Prostate gland (tissue), 2 donors: Measurements from ENCODE around the gene TMEM94. TPM values are rescaled to one million over a fixed set of nuclear protein-coding genes. Genes with fewer than 3 reads are reported as not detected.

Source experiments
- DNase-seq: peaks from one replicate; pipeline ENCODE4 v3.0.0-alpha.2; 2019; ENCODE audit warnings: low spot score
- H3K27ac ChIP-seq, 2 donors: fragments of 200-600 bp; sonication (generic); 2 replicates each; pipeline ENCODE4 v1.5.1; 2017 to 2019
- H3K27me3 ChIP-seq: fragments of 200-600 bp; sonication (generic); replicated peaks from 2 replicates; pipeline ENCODE4 v1.5.1; 2019; ENCODE audit not compliant: insufficient read depth
- H3K36me3 ChIP-seq, 2 donors: fragments of 200-600 bp; sonication (generic); 1 replicate in 1 of 2; 2 replicates in 1 of 2; pipeline versions ENCODE4 v1.5.1 to v1.8.1; 2017 to 2019
- H3K4me1 ChIP-seq: fragments of 200-600 bp; sonication (generic); replicated peaks from 2 replicates; pipeline ENCODE4 v1.5.1; 2019
- H3K4me3 ChIP-seq, 2 donors: fragments of 200-600 bp; sonication (generic); 2 replicates each; pipeline ENCODE4 v1.5.1; 2017 to 2019
- H3K9me3 ChIP-seq: fragments of 200-600 bp; sonication (generic); 2 replicates; pipeline ENCODE4 v1.5.1; 2017
- CTCF ChIP-seq, 4 experiments: fragments of 200-600 bp in 2 of 4; fragments of 450-650 bp in 2 of 4; sonication (generic) in 2 of 4; IDR thresholded peaks; 1 replicate in 3 of 4; 2 replicates in 1 of 4; pipeline ENCODE4 v1.5.1; 2016 to 2019; ENCODE audit warnings: antibody characterized with exemption in 4 of 4, mild to moderate bottlenecking in 2 of 4, moderate library complexity in 2 of 4
- POLR2A ChIP-seq: fragments of 450-650 bp; IDR thresholded peaks from one replicate; pipeline ENCODE4 v1.6.1; 2016; ENCODE audit warnings: antibody characterized with exemption, mild to moderate bottlenecking
- POLR2AphosphoS5 ChIP-seq: sonication (generic); formaldehyde crosslinking; IDR thresholded peaks from one replicate; pipeline ENCODE4 v1.6.1; 2017; ENCODE audit warnings: antibody characterized with exemption
- WGBS: methylation state at CpG from one replicate; pipeline ENCODE4 v1.1.5; 2018; 5-methylcytosine and 5-hydroxymethylcytosine counted together
- intact Hi-C: fragments of 100-400 bp; cut with DNase I; formaldehyde crosslinking; loops from one replicate; pipeline ENCODE4 v1.14.2; 2022
- total RNA-seq, 2 donors: library from RNA; depleted of rRNA; stranded (reverse); fragments of >200 nt; gene quantifications; one replicate each; pipeline ENCODE4 v1.1.0, GENCODE V29; 2016

TMEM94 gene
- total RNA-seq, 2 donors from 2014 or later, result 63.5 to 128 TPM

- TF ChIP-seq POLR2AphosphoS5 (no peak), CTCF (IDR thresholded peaks at IDR 0.05) (no peak), POLR2A (no peak)
- WGBS, result 49% methylated on average over 7 of the region's 16 CpGs
- Histone ChIP-seq H3K4me3 (no peak overlapping the region), H3K27me3 (no peaks in the 10 kb centered on the region), H3K36me3 (peaks cover 5 to 18% of the 10 kb centered on the region in 2 donors), H3K27ac (no peak overlapping the region), H3K4me1 (no peaks in the 10 kb centered on the region), H3K9me3 (no peaks in the 10 kb centered on the region)
- no peak for DNase-seq
- intact Hi-C loops, result no loop called here
These were observed 43.0 kb downstream of the TMEM94 start for GRCh38 chr17:75499313-75500022.

- 74% methylated on average over 10 of the region's 17 CpGs for whole genome bisulfite sequencing
- Histone ChIP-seq H3K27ac (no peak overlapping the region), H3K27me3 (no peaks in the 10 kb centered on the region), H3K36me3 (peaks cover 0 to 29% of the 10 kb centered on the region in 2 donors), H3K9me3 (no peaks in the 10 kb centered on the region), H3K4me3 (no peak overlapping the region), H3K4me1 (no peaks in the 10 kb centered on the region)
- TF ChIP-seq POLR2A (no peak), POLR2AphosphoS5 (no peak), CTCF (IDR thresholded peaks at IDR 0.05) (no peak)
- intact Hi-C loops, result no loop called here
- DNase-seq, result no peak
These were observed 44.2 kb downstream of the TMEM94 start for GRCh38 chr17:75500419-75501216.

GRCh38 chr17:75501378-75502071, 45.1 kb downstream of the TMEM94 start:
- no peak overlapping the region for H3K27ac ChIP-seq
- 48% methylated on average over 15 of the region's 21 CpGs for WGBS
- no peak for DNase-seq
- H3K27me3 ChIP-seq, result no peaks in the 10 kb centered on the region
- no peak overlapping the region for H3K4me3 ChIP-seq
- peaks cover 0 to 25% of the 10 kb centered on the region in 2 donors for H3K36me3 ChIP-seq
- H3K4me1 ChIP-seq, result no peaks in the 10 kb centered on the region
- no peaks in the 10 kb centered on the region for H3K9me3 ChIP-seq
- no peak for TF ChIP-seq POLR2AphosphoS5
- no peak for TF ChIP-seq POLR2A
- no peak for TF ChIP-seq CTCF (IDR thresholded peaks at IDR 0.05)
- intact Hi-C loops, result no loop called here

- H3K9me3 ChIP-seq, result no peaks in the 10 kb centered on the region
- no peak overlapping the region for H3K4me3 ChIP-seq
- H3K36me3 ChIP-seq, result peaks cover 0 to 20% of the 10 kb centered on the region in 2 donors
- intact Hi-C loops, result no loop called here
- WGBS, result 88% methylated on average over 29 of the region's 40 CpGs
- no peak for DNase-seq
- no peak for TF ChIP-seq POLR2AphosphoS5
- TF ChIP-seq CTCF (IDR thresholded peaks at IDR 0.05), result no peak
- no peak for TF ChIP-seq POLR2A
- H3K4me1 ChIP-seq, result no peaks in the 10 kb centered on the region
- no peaks in the 10 kb centered on the region for H3K27me3 ChIP-seq
- H3K27ac ChIP-seq, result no peak overlapping the region
These were observed 45.8 kb downstream of the TMEM94 start for GRCh38 chr17:75502072-75502720.
